ENCODE results near the gene EYS. TPM values are rescaled to one million over a fixed set of nuclear protein-coding genes. Genes with fewer than 3 reads are reported as not detected.

The EYS gene
- total RNA-seq, 2 experiments from 2014 or later, result not detected

- Mint-ChIP-seq H3K27me3 (peaks cover 6% of the 10 kb centered on the region), H3K4me1 (no peaks in the 10 kb centered on the region), H3K9me3 (ENCODE audit: low read depth) (no peaks in the 10 kb centered on the region), H3K27ac (no peak overlapping the region), H3K4me3 (no peak overlapping the region), H3K36me3 (ENCODE audit: low read depth) (no peaks in the 10 kb centered on the region)
- CTCF ChIA-PET, result interaction anchor here (1.3 kb wide), 1 partner anchor 16 kb away, joined by 3 read pairs; no protein-coding TSS in a partner anchor
- POLR2A ChIA-PET, result no interaction called here
- DNase-seq, result no peak
- intact Hi-C loops (cut with DNase I, micrococcal nuclease), result no loop called here
- no peak for ATAC-seq
Measured at GRCh38 chr6:63816982-63817436, 1890.0 kb downstream of the EYS start.

GRCh38 chr6:63816401-63816981, 1890.5 kb downstream of the EYS start:
- ATAC-seq, result no peak
- DNase-seq, result no peak
- Mint-ChIP-seq H3K9me3 (ENCODE audit: low read depth) (no peaks in the 10 kb centered on the region), H3K36me3 (ENCODE audit: low read depth) (no peaks in the 10 kb centered on the region), H3K27me3 (peaks cover 3% of the 10 kb centered on the region), H3K27ac (no peak overlapping the region), H3K4me3 (no peak overlapping the region), H3K4me1 (no peaks in the 10 kb centered on the region)
- intact Hi-C loops (cut with DNase I, micrococcal nuclease), result no loop called here
- CTCF ChIA-PET, result no interaction called here
- POLR2A ChIA-PET, result no interaction called here

- intact Hi-C loops (cut with DNase I, micrococcal nuclease), result no loop called here
- Mint-ChIP-seq H3K27ac (no peak overlapping the region), H3K4me3 (no peak overlapping the region), H3K36me3 (ENCODE audit: low read depth) (no peaks in the 10 kb centered on the region), H3K27me3 (peaks cover 1% of the 10 kb centered on the region), H3K9me3 (ENCODE audit: low read depth) (no peaks in the 10 kb centered on the region), H3K4me1 (no peaks in the 10 kb centered on the region)
- POLR2A ChIA-PET, result no interaction called here
- CTCF ChIA-PET, result interaction anchor here (0.7 kb wide), 1 partner anchor 534 kb away, joined by 3 read pairs; no protein-coding TSS in a partner anchor
- DNase-seq (no peak), ATAC-seq (no peak)
Measured at GRCh38 chr6:63814459-63814858, 1892.6 kb downstream of the EYS start.

- intact Hi-C loops (cut with DNase I, micrococcal nuclease), result no loop called here
- ChIA-PET CTCF (no interaction called here), POLR2A (no interaction called here)
- Mint-ChIP-seq H3K27ac (no peak overlapping the region), H3K9me3 (ENCODE audit: low read depth) (no peaks in the 10 kb centered on the region), H3K27me3 (peaks cover 1% of the 10 kb centered on the region), H3K4me3 (no peak overlapping the region), H3K4me1 (no peaks in the 10 kb centered on the region), H3K36me3 (ENCODE audit: low read depth) (no peaks in the 10 kb centered on the region)
- ATAC-seq (no peak), DNase-seq (no peak)
Measured at GRCh38 chr6:63813566-63814120, 1893.4 kb downstream of the EYS start.

GRCh38 chr6:63808576-63808975, 1898.5 kb downstream of the EYS start:
- H3K27me3 Mint-ChIP-seq, result no peaks in the 10 kb centered on the region
- H3K4me1 Mint-ChIP-seq, result no peaks in the 10 kb centered on the region
- ChIA-PET POLR2A (no interaction called here), CTCF (interaction anchor here (1.6 kb wide), 1 partner anchor 13 kb away, joined by 4 read pairs; no protein-coding TSS in a partner anchor)
- no peaks in the 10 kb centered on the region for H3K9me3 Mint-ChIP-seq (ENCODE audit: low read depth)
- no peak overlapping the region for H3K27ac Mint-ChIP-seq
- no peak overlapping the region for H3K4me3 Mint-ChIP-seq
- H3K36me3 Mint-ChIP-seq (ENCODE audit: low read depth), result no peaks in the 10 kb centered on the region
- DNase-seq (no peak), ATAC-seq (no peak)
- intact Hi-C loops (cut with DNase I, micrococcal nuclease), result no loop called here

GRCh38 chr6:63807056-63807455, 1900.0 kb downstream of the EYS start:
- Mint-ChIP-seq H3K27me3 (no peaks in the 10 kb centered on the region), H3K27ac (no peak overlapping the region), H3K36me3 (ENCODE audit: low read depth) (no peaks in the 10 kb centered on the region), H3K4me3 (no peak overlapping the region), H3K9me3 (ENCODE audit: low read depth) (no peaks in the 10 kb centered on the region), H3K4me1 (no peaks in the 10 kb centered on the region)
- POLR2A ChIA-PET, result no interaction called here
- intact Hi-C loops (cut with DNase I, micrococcal nuclease), result no loop called here
- CTCF ChIA-PET, result no interaction called here
- DNase-seq (no peak), ATAC-seq (no peak)

GRCh38 chr6:63806573-63806913, 1900.5 kb downstream of the EYS start:
- Mint-ChIP-seq H3K36me3 (ENCODE audit: low read depth) (no peaks in the 10 kb centered on the region), H3K27ac (no peak overlapping the region), H3K4me3 (no peak overlapping the region), H3K27me3 (no peaks in the 10 kb centered on the region), H3K9me3 (ENCODE audit: low read depth) (no peaks in the 10 kb centered on the region), H3K4me1 (no peaks in the 10 kb centered on the region)
- ChIA-PET POLR2A (no interaction called here), CTCF (no interaction called here)
- ATAC-seq, result no peak
- no peak for DNase-seq
- intact Hi-C loops (cut with DNase I, micrococcal nuclease), result no loop called here

- CTCF ChIA-PET, result no interaction called here
- DNase-seq, result no peak
- H3K4me3 Mint-ChIP-seq, result no peak overlapping the region
- H3K27me3 Mint-ChIP-seq, result no peaks in the 10 kb centered on the region
- no peaks in the 10 kb centered on the region for H3K36me3 Mint-ChIP-seq (ENCODE audit: low read depth)
- H3K27ac Mint-ChIP-seq, result no peak overlapping the region
- no peak for ATAC-seq
- intact Hi-C loops (cut with DNase I, micrococcal nuclease), result no loop called here
- POLR2A ChIA-PET, result no interaction called here
- H3K9me3 Mint-ChIP-seq (ENCODE audit: low read depth), result no peaks in the 10 kb centered on the region
- no peaks in the 10 kb centered on the region for H3K4me1 Mint-ChIP-seq
Measured at GRCh38 chr6:63805808-63806572, 1901.0 kb downstream of the EYS start.

GRCh38 chr6:63805345-63805744, 1901.7 kb downstream of the EYS start:
- Mint-ChIP-seq H3K9me3 (ENCODE audit: low read depth) (no peaks in the 10 kb centered on the region), H3K27ac (no peak overlapping the region), H3K36me3 (ENCODE audit: low read depth) (no peaks in the 10 kb centered on the region), H3K27me3 (no peaks in the 10 kb centered on the region), H3K4me3 (no peak overlapping the region), H3K4me1 (no peaks in the 10 kb centered on the region)
- POLR2A ChIA-PET, result no interaction called here
- CTCF ChIA-PET, result no interaction called here
- ATAC-seq (no peak), DNase-seq (no peak)
- intact Hi-C loops (cut with DNase I, micrococcal nuclease), result no loop called here

- no peaks in the 10 kb centered on the region for H3K27me3 Mint-ChIP-seq
- no peaks in the 10 kb centered on the region for H3K9me3 Mint-ChIP-seq (ENCODE audit: low read depth)
- ChIA-PET POLR2A (no interaction called here), CTCF (no interaction called here)
- no peaks in the 10 kb centered on the region for H3K4me1 Mint-ChIP-seq
- DNase-seq (no peak), ATAC-seq (no peak)
- intact Hi-C loops (cut with DNase I, micrococcal nuclease), result no loop called here
- H3K27ac Mint-ChIP-seq, result no peak overlapping the region
- H3K36me3 Mint-ChIP-seq (ENCODE audit: low read depth), result no peaks in the 10 kb centered on the region
- H3K4me3 Mint-ChIP-seq, result no peak overlapping the region
Measured at GRCh38 chr6:63804381-63804956, 1902.6 kb downstream of the EYS start.

- no peak for ATAC-seq
Measured at GRCh38 chr6:63803371-63803770, 1903.7 kb downstream of the EYS start.

GRCh38 chr6:63802606-63803206, 1904.3 kb downstream of the EYS start:
- Mint-ChIP-seq H3K4me1 (no peaks in the 10 kb centered on the region), H3K9me3 (ENCODE audit: low read depth) (no peaks in the 10 kb centered on the region), H3K4me3 (no peak overlapping the region), H3K27ac (no peak overlapping the region), H3K36me3 (ENCODE audit: low read depth) (no peaks in the 10 kb centered on the region), H3K27me3 (no peaks in the 10 kb centered on the region)
- ATAC-seq, result no peak
- no peak for DNase-seq
- POLR2A ChIA-PET, result no interaction called here
- intact Hi-C loops (cut with DNase I, micrococcal nuclease), result no loop called here
- CTCF ChIA-PET, result interaction anchor here (0.6 to 1.0 kb wide), 2 partner anchors 49 to 121 kb away, joined by 3 read pairs; no protein-coding TSS in a partner anchor

More at GRCh38 chr6:63803371-63803770, 1903.7 kb downstream of the EYS start:
- DNase-seq, result no peak
- POLR2A ChIA-PET, result no interaction called here
- Mint-ChIP-seq H3K4me1 (no peaks in the 10 kb centered on the region), H3K27ac (no peak overlapping the region), H3K4me3 (no peak overlapping the region), H3K9me3 (ENCODE audit: low read depth) (no peaks in the 10 kb centered on the region), H3K36me3 (ENCODE audit: low read depth) (no peaks in the 10 kb centered on the region), H3K27me3 (no peaks in the 10 kb centered on the region)
- intact Hi-C loops (cut with DNase I, micrococcal nuclease), result no loop called here
- CTCF ChIA-PET, result no interaction called here
